Measurements from ENCODE around the gene TYW1B.
"Not testable (repeated sequence)": the region's sequence is repeated elsewhere in the genome, so short reads cannot be mapped to it uniquely, and the experiment has no call there.

DNA sequence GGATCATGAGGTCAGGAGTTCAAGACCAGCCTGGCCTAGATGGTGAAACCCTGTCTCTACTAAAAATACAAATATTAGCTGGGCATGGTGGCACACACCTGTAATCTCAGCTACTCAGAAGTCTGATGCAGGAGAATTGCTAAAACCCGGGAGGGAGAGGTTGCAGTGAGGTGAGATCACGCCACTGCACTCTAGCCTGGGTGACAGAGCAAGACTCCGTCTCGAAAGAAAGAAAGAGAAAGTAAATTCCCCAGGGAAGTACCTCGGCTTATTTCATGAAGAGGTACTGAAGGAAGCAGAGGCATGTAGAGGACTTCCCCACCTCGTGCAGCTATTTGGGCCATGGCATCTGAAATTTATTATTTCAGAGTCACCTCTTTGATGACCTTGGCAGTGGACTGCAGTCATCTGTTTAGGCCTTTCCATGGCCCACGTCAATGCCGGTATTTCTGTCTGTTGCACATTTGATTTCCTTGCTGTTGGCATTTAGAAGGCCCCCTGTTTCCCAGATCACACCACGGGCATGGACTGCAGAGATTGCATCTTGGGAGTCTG is 30.9 kb upstream of the TYW1B start:
- not testable (repeated sequence) for TF ChIP-seq CTCF (conservative IDR thresholded peaks at IDR 0.05; ENCODE audit: low read depth, low read length); EZH2 (IDR thresholded peaks at IDR 0.05; ENCODE audit: borderline replicate concordance, low read depth, low read length, poor library complexity, severe bottlenecking)
